ENCODE data around the gene ACAA1. TPM values are rescaled to one million over a fixed set of nuclear protein-coding genes. Genes with fewer than 3 reads are reported as not detected.

ACAA1 gene
- total RNA-seq, 1 experiment from 2014 or later, result 13.5 TPM

DNA sequence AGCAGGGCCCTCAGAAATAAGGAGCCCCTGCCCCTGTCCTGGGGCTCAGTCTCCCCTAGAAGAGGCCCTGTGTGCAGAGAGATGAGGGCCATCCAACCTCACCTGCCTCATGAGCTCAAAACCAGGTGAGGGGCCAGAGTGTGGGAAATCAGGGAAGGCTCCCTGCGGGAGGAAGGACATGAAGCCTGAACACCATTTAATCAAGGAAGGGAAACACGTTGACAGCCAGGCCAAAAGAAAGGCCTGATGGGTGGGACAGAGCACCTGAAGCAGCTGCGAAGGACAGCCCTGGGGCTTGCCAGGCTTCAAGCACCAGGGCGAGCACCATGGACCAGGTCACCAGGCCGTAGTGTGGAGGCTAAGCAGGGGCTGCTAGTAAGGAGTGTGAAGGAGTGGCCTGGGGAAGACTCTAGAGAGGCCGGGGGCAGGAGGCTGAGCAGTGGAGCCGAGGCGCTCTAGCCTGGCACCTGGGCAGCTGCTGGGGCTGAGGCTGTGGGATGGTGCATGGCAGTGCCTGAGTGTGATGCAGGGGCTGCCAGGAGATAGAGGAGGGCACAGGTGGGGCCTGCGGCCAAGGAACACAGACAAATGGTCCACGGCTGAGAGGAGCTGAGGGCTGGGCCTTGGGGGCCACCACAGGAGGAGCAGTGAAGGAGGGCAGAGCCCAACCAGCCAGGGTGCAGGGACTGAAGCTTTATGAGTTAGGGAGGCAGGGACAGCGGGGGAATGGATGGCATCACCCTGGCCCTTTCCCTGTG lies 16.1 kb downstream of the ACAA1 start:
- DNase-seq (ENCODE audit: extremely low read depth, low read depth), result no peak

DNA sequence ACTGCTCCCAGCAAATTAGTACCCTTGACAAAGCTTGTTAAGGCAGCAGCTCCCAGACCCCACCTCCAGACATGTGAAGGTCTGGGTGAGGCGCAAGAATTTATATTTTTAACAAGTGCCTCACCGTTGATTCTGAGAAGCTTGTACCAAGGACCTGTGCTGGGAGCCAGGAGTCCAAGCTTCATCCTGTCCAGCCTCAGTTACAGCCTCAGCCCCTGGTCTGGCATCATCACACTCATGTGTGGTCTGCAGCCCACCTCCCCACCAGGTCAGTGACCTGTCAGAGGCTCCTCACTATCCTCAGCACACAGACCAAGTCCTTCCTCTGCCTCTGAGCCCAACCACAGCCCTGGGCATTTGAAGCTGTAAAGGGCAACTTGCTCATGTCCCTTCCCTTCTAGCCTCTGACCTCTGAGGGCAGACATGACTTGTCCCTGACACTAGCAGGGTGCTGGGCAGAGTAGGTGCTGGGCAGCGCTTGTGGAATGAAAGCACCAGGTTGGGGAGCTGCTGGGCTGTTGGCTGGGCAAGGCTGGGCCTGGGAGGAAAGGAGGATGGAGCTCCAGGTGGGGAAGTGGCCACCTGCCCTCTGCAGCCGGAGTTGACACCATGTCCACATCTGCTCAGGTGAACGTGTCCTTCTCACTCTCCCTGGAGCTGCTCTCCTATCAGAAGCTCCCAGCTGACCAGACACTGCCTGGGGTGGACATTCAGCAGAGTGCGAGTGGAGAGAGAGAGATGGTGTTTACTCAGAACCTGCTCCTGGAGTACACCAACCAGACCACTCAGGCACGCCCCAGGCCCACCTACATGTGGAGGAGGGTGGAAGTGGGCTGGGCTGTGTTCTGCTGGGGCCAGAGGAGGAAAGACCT lies 16.9 kb downstream of the ACAA1 start:
- DNase-seq (ENCODE audit: extremely low read depth, low read depth), result no peak

DNA sequence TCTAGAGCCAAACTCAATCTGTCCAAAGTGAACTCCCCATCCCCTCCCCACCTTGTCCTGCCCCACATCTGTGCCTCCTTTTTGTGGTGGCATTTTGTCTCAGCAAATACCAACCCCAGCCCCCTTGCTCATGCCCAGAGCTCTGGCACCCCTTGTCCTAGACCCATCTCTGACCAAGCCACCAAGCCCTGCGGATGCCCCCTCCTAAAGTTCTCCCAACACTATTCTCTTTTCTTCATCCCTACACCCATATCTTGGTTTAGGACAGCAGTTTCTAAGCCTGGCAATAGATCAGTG lies 17.7 kb downstream of the ACAA1 start:
- DNase-seq (ENCODE audit: extremely low read depth, low read depth), result no peak

DNA sequence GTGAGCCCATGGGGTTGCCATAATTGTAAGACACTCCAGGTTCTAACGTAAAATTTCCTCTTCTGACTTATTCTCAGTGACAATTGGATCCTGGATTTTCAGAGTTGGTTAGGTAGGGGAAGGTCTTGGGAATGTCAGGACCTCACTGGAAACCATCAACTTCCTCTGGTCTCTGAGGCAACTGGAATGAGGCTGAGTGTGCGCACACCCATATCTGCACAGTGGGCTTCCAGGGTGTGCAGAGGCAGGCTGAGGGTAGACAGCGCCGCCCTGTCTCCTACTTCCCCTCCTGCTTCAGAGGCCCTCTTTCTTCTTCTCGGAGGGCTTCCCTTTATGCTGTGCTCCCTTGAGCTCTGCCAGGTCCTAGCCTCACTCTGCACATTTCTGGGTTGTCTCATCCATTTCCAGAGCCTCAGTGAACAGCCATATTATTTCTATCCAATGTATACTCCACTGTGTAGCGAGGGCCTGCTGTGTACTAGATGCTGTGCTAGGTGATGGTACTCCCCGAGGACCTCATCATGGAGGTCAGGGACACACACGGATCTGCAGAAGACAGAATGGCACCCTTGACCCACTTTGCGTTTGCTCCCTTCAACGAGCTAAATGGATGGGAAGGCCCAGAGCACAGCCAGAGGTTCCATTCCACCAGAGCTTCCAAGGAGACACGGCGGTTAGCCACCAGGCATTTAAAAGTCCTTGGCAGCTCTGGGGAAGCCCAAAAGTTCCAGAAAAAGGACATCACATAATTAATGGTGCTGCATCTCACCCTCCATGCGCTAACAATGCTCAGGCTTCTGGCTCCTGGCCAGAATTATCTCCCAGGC lies 18.3 kb downstream of the ACAA1 start:
- DNase-seq (ENCODE audit: extremely low read depth, low read depth), result no peak

DNA sequence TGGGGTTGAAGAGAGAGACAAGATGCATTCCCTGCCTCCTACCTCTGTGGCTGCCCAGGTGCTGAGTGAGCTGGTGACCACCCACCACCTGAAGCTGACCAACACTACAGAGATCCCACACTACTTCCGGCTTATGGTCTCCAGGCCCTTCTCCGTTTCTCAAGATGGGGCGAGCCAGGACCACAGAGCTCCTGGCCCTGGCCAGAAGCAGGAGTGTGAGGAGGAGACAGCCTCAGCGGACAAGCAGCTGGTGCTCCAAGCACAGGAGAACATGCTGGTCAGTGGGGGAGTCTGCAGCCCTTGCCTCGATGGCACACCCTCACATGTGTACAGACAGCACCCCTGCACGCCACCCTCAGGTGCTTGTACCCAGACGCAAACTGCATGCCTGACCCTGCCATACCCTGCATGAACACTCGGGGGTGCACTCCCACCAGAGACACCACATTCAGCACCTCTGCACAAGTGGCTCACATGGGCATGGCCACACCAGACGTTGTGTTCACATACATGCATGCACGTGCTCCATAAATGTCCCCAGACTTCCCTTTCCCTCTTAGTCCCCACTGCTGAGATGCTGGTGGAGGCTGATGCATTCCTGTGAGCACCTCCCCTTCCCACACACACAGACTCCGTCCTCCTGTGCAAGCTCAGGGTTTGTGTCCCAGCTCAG lies 19.0 kb downstream of the ACAA1 start:
- DNase-seq (ENCODE audit: extremely low read depth, low read depth), result peak; percentile 51

DNA sequence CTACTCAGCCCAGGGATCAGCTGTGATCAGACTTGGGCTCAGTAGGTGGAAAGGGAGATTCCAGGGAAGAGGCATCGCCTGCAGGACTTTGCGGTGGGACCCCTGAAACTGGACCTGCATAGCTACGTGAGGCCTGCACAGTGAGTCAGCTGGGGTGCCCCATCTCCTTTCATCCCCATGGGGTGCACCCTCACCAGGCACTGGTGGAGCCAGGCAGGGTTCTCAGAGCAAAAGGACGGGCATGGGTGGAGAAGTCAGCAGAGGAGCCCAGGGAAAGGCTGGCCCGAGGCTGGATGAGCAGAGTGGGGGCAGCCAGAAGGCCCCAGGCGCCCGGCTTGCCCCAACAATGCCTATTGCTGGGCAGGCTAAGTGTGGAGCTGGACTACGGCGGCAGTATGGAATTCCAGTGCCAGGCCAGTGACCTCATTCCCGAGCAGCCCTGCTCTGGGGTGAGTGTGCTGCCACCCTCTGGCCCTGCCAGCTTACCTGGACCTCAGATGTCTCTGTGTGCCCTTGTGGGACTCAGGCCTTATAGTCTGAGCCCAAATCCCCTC lies 19.7 kb downstream of the ACAA1 start:
- no peak for DNase-seq (ENCODE audit: extremely low read depth, low read depth)

DNA sequence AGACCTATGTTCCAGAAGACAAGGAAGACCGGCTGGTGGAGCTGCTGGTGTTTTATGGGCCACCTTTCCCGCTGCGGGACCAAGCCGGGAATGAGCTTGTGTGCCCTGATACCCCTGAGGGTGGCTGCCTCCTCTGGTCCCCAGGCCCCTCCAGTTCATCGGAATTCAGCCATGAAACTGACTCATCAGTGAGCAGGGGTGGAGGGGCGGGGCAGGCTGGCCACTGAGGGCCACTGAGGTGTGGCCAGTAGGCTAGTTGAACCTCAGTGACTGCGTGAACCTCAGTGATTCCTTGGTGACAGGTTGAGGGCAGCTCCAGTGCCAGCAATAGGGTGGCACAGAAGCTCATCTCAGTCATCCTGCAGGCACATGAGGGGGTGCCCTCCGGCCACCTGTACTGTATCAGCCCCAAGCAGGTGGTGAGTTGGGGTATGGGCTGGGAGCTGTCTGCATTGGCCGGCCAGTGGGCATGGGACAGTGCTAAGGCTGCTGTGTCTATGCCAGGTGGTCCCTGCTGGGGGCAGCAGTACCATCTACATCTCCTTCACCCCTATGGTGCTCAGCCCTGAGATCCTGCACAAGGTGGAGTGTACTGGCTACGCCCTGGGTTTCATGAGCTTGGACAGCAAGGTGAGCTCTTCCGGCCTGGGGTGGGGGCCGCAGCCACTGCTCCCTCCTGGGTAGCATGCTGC lies 20.3 kb downstream of the ACAA1 start:
- no peak for DNase-seq (ENCODE audit: extremely low read depth, low read depth)

DNA sequence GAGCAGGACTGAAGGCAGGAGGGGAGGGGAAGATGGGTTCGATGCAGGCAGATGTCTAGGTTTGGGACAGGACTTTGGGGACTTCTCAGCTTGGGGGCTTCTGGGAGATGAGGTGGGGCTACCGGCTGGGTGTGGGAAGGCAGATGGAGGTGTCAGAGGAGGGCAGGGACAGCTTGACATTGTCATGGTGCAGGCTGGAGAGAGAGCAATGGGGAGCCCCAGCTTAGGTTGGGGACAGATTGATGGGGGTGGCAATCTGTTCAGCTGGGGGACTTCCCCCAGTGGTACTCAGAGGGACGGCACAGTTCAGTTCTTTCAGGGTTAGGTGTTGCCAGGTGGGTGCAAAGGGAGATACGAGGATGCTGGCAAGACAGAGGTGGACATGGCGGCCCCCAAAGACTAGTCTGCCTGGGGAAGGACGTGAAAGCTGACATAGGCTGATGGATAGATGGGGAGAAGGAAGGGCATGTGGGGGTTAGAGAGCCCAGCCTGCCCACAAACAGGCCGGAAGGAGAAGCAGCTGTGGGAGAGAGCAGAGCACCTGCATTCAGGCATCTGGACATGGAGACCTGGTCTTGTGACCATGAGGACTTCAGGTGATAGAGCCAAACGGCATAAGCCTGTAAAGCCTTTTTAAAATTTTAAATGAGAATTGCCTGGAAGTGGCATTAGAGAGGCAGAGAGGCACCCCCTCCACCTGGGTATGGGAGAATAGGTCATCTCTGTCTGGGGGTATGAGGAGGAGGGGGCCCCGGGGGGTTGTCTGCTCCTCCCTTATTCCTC lies 21.1 kb downstream of the ACAA1 start:
- no peak for DNase-seq (ENCODE audit: extremely low read depth, low read depth)

DNA sequence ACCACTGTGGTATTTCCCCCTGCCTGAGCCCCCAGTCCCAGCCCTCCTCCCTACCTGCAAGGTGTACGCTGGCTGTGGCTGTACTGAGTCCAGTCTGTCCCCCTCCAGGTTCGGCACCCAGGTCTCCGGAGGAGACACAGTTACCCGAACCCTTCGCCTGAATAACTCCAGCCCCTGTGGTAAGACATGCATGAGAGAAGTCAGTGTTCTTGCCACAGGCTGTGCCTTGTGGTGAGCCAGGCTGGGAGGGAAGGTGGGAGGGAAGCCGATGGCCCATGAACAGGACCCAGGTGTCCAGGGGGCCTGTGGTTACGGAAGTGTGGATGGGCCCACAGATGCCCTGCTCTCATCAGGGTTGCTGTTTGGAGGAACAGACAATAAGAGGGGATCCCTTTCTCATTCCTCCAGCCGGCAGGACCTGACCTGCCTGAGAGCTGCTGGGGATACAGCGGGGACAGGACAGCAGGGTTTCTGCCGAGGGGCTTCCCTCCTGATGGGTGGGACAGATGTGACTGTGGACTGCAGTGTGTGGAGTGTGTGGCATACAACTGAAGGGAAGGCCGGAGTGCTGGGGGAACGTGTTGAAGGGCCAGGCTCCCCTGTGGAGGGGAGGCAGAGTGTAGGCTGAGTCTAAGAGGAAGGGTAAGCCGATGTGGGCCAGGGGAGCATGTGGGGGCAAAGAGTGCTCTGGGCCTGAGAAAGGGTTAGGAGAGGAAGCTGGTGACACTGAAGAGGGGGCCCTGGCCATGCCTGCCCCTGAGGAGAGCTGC lies 21.9 kb downstream of the ACAA1 start:
- no peak for DNase-seq (ENCODE audit: extremely low read depth, low read depth)

DNA sequence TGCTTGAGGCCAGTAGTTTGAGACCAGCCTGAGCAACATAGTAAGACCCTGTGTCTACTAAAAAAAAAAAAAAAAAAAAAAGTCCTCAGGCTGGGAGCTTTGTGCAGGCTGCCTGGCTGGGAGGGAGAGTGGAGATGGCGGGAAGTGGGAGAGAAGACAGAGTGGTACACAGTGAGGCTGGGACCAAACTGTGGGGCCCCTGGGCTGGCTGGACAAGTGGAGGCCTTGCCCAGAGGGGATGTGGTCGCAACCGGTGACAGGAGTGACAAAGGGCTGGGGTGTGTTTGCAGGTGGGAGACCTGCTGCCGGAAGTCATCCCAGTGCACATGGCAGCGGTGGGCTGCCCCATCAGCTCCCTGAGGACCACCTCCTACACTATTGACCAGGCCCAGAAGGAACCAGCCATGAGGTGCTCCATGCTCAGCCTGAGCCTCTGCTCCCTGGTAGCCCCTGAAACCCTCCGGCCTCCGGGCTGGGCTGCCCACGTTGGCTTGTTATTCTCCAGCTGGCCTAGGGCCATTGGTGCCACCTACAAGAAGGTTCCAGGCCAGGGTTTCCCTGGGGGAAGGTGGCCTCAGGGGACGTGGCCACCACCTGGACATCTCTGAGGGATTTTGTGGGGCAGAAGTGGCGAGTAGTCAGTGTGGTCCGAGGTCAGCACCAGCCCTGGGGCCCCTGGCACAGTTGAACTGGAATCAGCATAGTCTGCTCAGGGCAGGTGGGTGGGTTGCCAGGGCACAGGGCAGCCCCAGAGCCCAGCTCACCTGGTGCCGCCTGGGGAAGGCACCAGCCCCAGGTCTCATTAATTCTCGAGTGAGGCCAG lies 22.7 kb downstream of the ACAA1 start:
- no peak for DNase-seq (ENCODE audit: extremely low read depth, low read depth)

DNA sequence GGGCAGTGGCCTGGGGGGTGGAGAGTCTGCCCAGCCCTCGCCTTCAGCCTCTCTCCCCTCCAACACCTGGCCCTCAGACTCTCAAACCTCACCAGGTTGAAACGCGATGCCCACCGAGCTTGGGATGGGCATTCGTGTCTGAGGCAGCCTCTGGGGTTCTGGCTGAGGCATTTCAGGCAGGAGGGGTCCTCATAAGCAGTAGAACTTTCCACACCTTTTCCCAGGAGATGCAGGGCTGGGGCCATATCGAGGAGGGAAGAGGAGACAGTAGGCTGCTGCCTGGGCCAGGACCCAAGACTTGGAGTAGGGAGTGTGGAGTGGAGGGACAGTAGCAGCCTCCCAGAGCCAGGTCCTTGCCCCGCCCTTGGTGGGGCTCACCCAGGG lies 24.6 kb downstream of the ACAA1 start:
- no peak for DNase-seq (ENCODE audit: extremely low read depth, low read depth)

DNA sequence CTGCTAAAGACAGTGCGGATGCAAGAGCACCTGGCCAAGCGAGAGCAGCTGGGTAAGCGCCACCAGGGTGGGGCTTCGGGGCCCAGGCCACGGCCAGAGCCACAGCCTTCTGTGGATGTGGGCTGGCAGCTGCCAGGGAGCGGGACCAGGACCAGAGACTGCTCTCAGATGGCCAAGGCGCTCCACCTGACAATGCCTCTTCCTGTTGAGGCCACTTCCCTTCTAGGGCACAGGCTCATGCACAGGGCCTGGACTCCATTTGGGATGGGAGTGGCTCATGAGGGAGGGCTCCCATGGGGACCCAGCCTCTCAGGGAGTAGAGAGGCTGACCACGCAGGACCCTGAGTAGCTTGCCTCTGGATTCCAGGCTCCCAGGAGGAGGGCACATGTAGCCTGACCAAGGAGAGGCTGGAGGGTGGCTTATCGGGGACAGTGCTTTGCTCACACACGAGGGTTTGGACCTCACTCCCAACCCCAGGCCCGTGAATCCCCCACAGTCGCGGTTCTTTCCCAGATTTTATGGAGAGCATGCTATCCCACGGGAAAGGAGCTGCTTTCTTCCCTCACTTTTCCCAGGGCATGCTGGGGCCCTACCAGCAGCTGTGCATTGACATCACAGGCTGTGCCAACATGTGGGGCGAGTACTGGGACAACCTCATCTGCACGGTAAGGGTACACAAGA lies 25.1 kb downstream of the ACAA1 start:
- no peak for DNase-seq (ENCODE audit: extremely low read depth, low read depth)

DNA sequence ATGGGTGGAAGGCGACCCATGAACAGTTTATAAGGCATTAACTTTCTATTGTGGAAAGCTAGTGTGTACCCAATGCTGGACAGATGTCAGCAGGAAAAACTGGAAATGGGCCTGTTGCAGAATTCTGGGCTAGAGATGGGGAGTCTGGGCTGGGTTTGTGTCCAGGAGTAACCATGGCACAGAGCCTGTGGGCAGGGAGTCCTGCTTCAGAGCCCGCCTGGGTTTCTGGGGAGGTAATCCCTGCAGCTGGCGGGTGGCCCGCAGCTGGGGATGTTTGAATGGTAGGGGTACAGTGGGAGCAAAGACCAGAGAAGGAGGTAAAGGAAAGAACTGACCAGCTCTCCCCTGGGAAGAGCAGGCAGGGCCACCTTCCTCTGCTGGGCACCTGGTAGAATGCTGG lies 25.7 kb downstream of the ACAA1 start:
- no peak for DNase-seq (ENCODE audit: extremely low read depth, low read depth)

DNA sequence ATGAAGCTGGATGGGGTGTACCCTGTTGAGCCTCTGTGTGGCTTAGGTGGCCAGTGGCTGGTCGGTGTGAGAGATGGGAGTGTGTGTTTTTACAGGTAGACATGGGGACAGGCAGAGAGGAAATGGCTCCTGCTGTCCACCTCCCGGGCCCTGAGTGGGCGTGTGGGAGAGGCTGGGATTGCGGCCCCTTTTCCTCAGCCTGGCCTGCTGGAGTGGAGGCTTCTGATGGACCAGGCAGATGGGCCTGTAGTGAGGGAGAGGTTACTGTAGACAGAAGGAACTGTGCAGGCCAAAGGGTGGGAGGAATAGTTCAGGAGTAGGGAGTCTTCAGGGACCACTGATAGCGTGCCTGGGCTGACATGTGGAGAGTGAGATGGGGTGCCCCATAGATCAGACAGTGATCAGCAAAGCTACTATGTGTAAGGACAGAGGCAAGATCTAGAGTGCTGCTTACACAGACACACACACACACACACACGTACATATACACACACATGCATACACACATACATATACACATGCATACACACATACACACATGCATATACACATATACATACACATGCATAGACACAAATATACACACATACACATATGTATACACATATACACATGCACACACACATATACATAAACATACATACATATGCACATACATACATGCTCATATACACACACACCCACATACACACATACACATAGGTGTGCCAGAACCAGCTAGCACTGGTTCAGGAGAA lies 26.4 kb downstream of the ACAA1 start:
- no peak for DNase-seq (ENCODE audit: extremely low read depth, low read depth)

DNA sequence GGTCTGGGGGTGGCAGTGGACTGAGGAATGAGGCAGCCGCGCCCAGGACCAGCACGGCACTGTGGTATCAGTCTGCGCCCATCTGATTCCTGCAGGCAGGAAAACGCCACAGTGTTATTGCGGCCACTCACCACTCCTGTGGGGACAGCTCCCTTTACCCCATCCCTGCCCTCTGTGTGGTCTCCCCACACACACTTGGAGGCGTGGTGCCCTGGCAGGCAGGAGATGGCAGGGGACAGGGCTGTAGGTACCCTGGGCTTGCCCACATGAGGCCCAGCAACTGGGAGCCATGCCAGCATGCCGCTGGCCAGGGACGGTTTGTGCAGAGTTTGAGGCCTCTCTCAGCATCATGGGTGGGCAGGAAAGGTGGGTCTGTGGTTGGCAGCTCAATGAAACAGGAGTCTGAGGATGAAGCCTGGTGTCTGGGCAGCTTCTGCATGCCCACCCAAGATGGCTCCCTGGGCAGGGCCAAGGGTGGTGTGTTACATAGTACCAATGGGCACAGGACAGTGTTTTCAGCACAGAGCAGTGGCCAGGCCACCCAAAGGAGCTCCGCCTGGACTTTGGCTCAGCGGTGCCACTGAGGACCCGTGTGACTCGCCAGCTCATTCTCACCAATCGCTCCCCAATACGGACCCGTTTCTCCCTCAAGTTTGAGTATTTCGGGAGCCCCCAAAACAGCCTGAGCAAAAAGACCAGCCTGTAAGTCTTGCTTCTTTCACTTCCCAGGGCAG lies 27.2 kb downstream of the ACAA1 start:
- no peak for DNase-seq (ENCODE audit: extremely low read depth, low read depth)

Measured in NCI-H460 (cell line).